KOPT-K1 (cell line): Measurements from ENCODE around the gene NFATC2.
"Not testable (repeated sequence)": the region's sequence is repeated elsewhere in the genome, so short reads cannot be mapped to it uniquely, and the experiment has no call there.

Experiments
- H3K27ac ChIP-seq: fragments of 200-600 bp; sonication (generic); 2 replicates; pipeline ENCODE4 v1.5.1; 2016; ENCODE audit warnings: antibody characterized with exemption, mild to moderate bottlenecking, low read depth, low read length; ENCODE audit not compliant: poor library complexity, severe bottlenecking
- H3K36me3 ChIP-seq: fragments of 200-600 bp; sonication (generic); 2 replicates; pipeline ENCODE4 v1.5.1; 2017; ENCODE audit warnings: antibody characterized with exemption, mild to moderate bottlenecking, low read length, moderate library complexity; ENCODE audit not compliant: insufficient read depth
- H3K9me3 ChIP-seq: fragments of 200-600 bp; sonication (generic); 2 replicates; pipeline ENCODE4 v1.5.1; 2017; ENCODE audit warnings: antibody characterized with exemption, low read length, mild to moderate bottlenecking; ENCODE audit not compliant: insufficient read depth, poor library complexity, severe bottlenecking

The NFATC2 gene

GRCh38 chr20:51470907-51471411, 71.6 kb downstream of the NFATC2 start:
- Histone ChIP-seq H3K36me3 (peaks cover 53% of the 10 kb centered on the region), H3K27ac (no peak overlapping the region), H3K9me3 (no peaks in the 10 kb centered on the region)

- peaks cover 55% of the 10 kb centered on the region for H3K36me3 ChIP-seq
- H3K27ac ChIP-seq: no peak overlapping the region
- no peaks in the 10 kb centered on the region for H3K9me3 ChIP-seq
Measured at GRCh38 chr20:51470499-51470820, 72.1 kb downstream of the NFATC2 start.

GRCh38 chr20:51469578-51470498, 72.7 kb downstream of the NFATC2 start:
- no peaks in the 10 kb centered on the region for H3K9me3 ChIP-seq
- peaks cover 51% of the 10 kb centered on the region for H3K36me3 ChIP-seq
- no peak overlapping the region for H3K27ac ChIP-seq

DNA sequence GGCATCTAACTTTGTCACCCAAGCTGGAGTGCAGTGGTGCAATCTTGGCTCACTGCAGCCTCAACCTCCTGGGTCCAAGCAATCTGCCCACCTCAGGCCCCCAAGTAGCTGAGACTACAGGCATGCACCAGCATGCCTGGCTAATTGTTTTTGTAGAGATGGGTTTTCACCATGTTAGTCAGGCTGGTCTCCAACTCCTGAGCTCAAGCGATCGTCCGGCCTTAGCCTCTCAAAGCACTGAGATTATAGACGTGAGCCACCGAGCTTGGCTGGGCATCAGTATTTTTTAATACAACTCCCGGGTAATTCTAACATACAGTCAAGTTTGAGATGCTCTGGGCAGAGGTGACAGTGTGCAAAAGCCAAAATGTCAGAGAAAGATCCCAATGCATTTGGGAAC, 73.5 kb downstream of the NFATC2 start:
- Histone ChIP-seq H3K27ac (no peak overlapping the region), H3K36me3 (peaks cover 52% of the 10 kb centered on the region), H3K9me3 (no peaks in the 10 kb centered on the region)

- no peaks in the 10 kb centered on the region for H3K9me3 ChIP-seq
- H3K36me3 ChIP-seq: peaks cover 52% of the 10 kb centered on the region
Measured at GRCh38 chr20:51468636-51469035, 73.9 kb downstream of the NFATC2 start.

DNA sequence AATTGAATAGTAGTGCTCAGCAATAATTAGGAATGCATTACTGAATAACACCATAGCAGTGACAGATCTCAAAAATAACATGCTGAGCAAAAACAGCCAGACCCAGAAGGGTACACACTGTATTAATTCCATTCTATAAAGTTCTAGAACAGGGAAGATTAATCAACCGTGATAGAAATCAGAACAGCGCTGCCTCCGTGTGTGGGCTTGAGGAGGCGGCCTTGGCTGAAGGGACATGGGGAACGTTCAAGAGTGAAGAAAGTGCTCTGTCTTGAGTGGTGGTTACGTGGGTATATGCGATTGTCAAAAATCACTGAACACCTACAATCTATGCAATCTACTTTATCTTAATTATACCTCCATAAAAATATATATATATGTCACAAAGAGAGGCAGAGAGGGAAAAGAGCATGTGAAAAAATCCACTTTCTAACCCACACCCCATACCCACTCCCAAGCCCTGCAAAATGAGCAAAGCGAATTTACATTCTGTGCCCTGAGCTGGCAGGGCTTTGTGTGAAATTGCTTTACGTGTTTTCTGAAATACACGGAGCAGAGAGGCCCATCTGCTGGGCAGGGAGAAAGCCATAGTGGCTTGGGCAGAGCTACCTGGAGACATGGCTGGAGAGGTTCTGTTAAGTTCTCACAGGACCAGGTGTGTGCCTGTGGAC, 74.4 kb downstream of the NFATC2 start:
- Histone ChIP-seq H3K36me3 (peaks cover 51% of the 10 kb centered on the region), H3K9me3 (no peaks in the 10 kb centered on the region), H3K27ac (no peak overlapping the region)

More at GRCh38 chr20:51468636-51469035, 73.9 kb downstream of the NFATC2 start:
- no peak overlapping the region for H3K27ac ChIP-seq

GRCh38 chr20:51463998-51464397, 78.5 kb downstream of the NFATC2 start:
- H3K36me3 ChIP-seq: peaks cover 60% of the 10 kb centered on the region; the same call in 1 of the 2 replicates
- H3K27ac ChIP-seq: no peak overlapping the region
- no peaks in the 10 kb centered on the region for H3K9me3 ChIP-seq

DNA sequence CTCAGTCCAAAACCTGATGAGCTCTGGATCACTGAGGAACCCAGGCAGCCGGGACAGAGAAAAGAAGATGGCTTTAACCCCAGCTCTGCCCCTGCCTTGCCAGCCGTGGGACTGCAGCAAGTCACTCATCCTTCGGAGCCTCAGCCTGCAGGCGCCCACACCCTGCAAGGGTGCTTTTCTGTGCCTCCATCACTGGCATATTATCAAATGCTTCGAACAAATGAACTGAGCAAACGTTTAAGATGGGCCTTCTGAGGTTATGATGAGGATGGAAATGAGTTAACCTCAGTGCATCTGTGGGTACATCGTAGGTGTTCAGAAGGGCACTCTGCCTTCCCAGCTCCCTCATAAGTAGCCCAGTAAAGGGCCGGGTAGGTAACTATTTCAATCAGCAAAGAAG, 79.0 kb downstream of the NFATC2 start:
- H3K9me3 ChIP-seq: no peaks in the 10 kb centered on the region
- H3K27ac ChIP-seq: no peak overlapping the region
- peaks cover 60% of the 10 kb centered on the region; the same call in 1 of the 2 replicates for H3K36me3 ChIP-seq

- Histone ChIP-seq H3K36me3 (peaks cover 60% of the 10 kb centered on the region; the same call in 1 of the 2 replicates), H3K9me3 (no peaks in the 10 kb centered on the region), H3K27ac (no peak overlapping the region)
Measured at GRCh38 chr20:51462566-51463276, 79.8 kb downstream of the NFATC2 start.

DNA sequence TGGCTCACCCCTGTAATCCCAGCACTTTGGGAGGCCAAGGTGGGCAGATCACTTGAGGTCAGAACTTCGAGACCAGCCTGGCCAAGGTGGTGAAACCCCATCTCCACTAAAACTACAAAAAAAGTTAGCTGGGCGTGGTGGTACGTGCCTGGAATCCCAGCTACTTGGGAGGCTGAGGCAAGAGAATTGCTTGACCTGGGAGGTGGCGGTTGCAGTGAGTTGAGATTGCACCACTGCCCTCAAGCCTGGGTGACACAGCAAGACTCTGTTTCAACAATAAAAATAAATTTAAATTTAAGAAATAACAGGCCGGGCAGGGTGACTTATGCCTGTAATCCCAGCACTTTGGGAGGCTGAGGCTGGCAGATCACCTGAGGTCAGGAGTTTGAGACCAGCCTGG, 80.7 kb downstream of the NFATC2 start:
- H3K36me3 ChIP-seq: peaks cover 60% of the 10 kb centered on the region; the same call in 1 of the 2 replicates
- H3K9me3 ChIP-seq, H3K27ac ChIP-seq: not testable (repeated sequence)

GRCh38 chr20:51461306-51461705, 81.2 kb downstream of the NFATC2 start:
- Histone ChIP-seq H3K36me3 (peaks cover 57% of the 10 kb centered on the region; the same call in 1 of the 2 replicates), H3K9me3 (no peaks in the 10 kb centered on the region), H3K27ac (no peak overlapping the region)

- Histone ChIP-seq H3K9me3 (no peaks in the 10 kb centered on the region), H3K27ac (no peak overlapping the region), H3K36me3 (peaks cover 51% of the 10 kb centered on the region; the same call in 1 of the 2 replicates)
Measured at GRCh38 chr20:51460569-51461265, 81.8 kb downstream of the NFATC2 start.

- no peak overlapping the region for H3K27ac ChIP-seq
- peaks cover 51% of the 10 kb centered on the region; the same call in 1 of the 2 replicates for H3K36me3 ChIP-seq
- peaks cover 2% of the 10 kb centered on the region for H3K9me3 ChIP-seq
Measured at GRCh38 chr20:51460163-51460562, 82.4 kb downstream of the NFATC2 start.

DNA sequence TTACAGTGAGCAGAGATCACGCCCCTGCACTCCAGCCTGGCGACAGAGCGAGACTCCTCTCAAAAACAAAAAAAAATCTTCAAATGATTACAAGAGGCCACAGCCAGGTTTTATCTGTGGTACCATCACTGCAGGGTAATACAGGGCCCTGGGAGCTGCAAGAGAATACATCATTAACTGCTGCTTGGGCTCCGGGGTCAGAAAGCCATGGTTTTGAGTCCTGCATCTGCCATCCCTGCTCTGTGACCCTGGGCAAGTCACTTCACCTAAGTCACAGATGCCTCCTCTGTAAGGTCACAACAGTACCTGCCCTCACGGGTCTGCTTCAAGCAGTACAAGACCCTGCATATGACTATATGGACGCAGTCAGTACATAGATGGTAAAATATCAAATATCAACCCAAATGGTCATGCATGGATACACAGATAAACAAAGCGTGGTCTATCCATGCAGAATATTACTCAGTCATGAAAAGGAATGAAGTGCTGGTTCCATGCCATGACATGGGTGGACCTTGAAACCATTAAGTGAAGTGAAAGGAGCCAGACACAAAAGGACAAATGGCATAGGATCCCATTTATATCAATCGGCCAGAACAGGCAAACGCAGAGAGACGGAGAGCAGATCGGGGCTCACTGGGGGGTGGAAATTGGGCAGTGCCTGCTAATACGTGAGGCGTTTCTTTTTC, 83.6 kb downstream of the NFATC2 start:
- Histone ChIP-seq H3K9me3 (peaks cover 13% of the 10 kb centered on the region), H3K36me3 (peaks cover 56% of the 10 kb centered on the region), H3K27ac (no peak overlapping the region)
